ENCODE measurements around the gene CNTD1.

GRCh38 chr17:42787266-42787665 is 11.4 kb upstream of the CNTD1 start:
- no peak for TF ChIP-seq EZH2phosphoT487 (IDR thresholded peaks at IDR 0.05; ENCODE audit: insufficient read depth, low read depth)
- no peak for TF ChIP-seq EZH2 (IDR thresholded peaks at IDR 0.05; ENCODE audit: insufficient read depth, poor library complexity, severe bottlenecking)
